Embryonic facial prominence (tissue), 1 donor: Measurements from ENCODE around the gene DENND4A.

Experiments
- DNase-seq: peaks from one replicate; pipeline ENCODE4 v3.0.0-alpha.2; 2016; ENCODE audit errors: extremely low spot score

The DENND4A gene

DNA sequence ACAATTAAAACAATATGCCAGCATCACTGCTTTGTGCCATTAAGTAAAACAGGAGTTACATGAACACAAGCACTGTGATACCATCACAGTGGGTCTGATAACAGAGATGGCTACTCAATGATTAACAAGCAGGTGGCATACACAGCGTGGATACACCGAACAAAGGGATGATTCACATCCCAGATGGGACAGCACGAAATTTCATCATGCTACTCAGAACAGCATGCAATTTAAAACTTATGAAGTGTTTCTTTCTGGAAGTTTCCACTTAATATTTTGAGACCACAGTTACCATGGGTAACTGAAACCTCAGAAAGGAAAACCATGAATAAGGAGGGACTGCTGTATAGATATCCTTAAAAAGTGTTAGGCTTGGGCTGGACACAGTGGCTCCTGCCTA is 125.8 kb downstream of the DENND4A start:
- DNase-seq: no peak

DNA sequence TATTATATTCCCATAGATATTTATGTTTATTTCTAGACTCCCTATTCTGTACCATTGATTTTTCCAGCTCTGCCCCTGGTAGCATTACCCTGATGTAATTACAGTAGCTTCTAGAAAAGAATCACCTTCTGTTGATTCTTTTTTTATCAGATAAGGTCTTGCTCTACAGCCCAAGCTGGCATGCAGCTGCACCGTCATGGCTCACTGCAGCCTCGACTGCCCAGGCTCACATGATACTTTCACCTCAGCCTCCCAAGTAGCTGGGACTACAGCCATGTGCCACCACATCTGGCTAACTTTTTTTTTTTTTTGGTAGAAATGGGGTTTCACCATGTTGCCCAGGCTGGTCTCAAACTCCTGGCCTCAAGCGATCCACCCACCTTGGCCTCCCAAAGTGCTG is 128.6 kb downstream of the DENND4A start:
- DNase-seq: no peak

GRCh38 chr15:65660927-65661326 is 131.2 kb downstream of the DENND4A start:
- no peak for DNase-seq

GRCh38 chr15:65659502-65660052 is 132.5 kb downstream of the DENND4A start:
- no peak for DNase-seq

GRCh38 chr15:65655457-65655856 is 136.6 kb downstream of the DENND4A start:
- no peak for DNase-seq

GRCh38 chr15:65655026-65655425 is 137.1 kb downstream of the DENND4A start:
- DNase-seq: no peak

DNA sequence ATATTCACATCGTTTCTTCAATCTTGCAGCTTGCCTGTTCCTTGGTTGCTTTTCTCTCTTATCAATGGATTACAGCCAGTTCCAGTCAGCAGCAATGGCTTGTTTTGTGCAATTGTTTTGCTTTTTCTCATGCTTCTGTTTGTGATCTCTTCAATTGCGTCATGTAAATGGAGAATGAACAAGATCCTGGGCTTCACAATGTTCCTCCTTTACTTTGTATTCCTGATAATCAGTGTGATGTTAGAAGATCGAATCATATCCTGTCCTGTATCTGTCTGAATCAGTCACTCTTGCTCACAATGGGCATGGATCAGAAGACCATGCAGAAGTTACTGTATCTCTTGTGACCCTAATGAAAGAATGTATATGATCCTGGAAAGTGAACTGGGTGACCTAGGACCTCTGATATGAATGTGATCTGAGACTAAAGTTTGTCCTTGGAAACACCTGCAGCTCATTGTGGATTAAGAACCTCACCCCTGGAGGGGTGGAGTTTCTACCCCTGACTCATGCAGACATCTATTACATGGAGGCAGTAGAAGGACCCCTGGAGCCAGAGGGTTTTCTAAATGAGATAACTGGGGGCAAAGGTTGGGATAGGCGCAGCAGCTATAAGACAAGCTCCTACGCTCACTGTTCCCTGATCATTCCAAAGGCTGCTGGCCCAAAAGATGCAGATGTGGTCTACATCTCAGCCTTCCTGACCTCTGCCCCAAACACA is 138.1 kb downstream of the DENND4A start:
- no peak for DNase-seq

DNA sequence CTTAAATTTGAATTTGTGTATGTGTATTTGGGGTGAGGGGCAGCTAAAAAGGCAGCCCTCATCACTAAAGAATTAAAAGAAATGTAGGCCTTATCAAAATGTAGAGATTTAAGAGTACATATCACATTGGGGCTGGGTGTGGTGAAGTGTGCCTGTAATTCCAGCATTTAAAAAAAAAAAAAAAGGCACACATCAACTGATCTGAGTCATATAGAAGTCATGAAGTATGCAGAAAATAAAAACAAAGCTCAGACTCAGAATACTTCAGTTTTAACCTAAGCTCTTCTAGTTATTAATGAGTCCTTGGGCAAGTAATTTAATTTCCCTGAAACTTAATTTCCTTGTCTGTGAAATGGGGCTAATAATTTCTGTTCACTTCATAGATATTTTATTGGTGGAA is 138.8 kb downstream of the DENND4A start:
- no peak for DNase-seq

- no peak for DNase-seq
Measured at GRCh38 chr15:65651831-65652749, 140.0 kb downstream of the DENND4A start.

- DNase-seq: no peak
Measured at GRCh38 chr15:65651042-65651322, 141.1 kb downstream of the DENND4A start.

DNA sequence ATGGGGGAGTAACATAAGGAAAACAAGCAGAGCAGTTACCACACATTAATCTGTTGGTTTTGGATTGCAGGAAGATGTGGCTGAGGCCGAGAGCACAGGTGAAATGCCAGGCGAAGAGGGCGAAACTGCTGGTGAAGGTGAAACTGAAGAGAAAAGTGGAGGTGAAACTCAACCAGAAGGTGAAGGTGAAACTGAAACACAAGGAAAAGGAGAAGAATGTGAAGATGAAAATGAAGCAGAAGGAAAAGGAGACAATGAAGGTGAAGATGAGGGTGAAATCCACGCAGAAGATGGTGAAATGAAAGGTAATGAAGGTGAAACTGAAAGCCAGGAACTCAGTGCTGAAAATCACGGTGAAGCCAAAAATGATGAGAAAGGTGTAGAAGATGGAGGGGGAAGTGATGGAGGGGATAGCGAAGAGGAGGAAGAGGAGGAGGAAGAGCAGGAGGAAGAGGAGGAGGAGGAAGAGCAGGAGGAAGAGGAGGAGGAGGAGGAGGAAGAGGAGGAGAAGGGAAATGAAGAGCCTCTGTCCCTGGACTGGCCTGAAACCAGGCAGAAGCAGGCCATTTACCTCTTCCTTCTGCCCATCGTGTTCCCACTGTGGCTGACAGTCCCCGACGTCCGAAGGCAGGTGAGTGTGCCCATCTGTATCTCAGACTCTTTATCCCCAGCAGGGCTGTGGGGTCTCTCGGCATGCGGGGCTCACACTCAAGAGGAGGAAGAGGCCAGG is 141.6 kb downstream of the DENND4A start:
- no peak for DNase-seq

- DNase-seq: no peak
Measured at GRCh38 chr15:65646486-65646885, 145.6 kb downstream of the DENND4A start.

DNA sequence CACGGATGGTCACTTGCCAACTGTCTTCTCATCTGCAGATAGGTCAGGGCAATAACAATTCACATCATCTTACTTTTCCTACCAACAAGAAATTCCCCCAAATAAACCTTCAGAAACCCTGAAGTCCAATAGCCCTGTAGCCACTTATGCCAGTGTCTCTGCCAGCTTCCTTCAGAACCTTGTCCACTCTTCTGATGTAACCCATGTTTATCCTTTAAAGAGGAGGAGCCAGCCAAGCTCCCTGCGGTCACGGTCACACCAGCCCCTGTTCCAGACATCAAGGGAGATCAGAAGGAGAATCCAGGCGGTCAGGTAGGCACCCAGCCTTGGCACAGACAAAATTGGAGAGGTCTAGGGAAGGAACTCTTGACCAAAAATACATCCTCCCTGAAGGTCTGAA is 146.7 kb downstream of the DENND4A start:
- no peak for DNase-seq

- no peak for DNase-seq
Measured at GRCh38 chr15:65644282-65644681, 147.8 kb downstream of the DENND4A start.

- no peak for DNase-seq
Measured at GRCh38 chr15:65642594-65642993, 149.5 kb downstream of the DENND4A start.

DNA sequence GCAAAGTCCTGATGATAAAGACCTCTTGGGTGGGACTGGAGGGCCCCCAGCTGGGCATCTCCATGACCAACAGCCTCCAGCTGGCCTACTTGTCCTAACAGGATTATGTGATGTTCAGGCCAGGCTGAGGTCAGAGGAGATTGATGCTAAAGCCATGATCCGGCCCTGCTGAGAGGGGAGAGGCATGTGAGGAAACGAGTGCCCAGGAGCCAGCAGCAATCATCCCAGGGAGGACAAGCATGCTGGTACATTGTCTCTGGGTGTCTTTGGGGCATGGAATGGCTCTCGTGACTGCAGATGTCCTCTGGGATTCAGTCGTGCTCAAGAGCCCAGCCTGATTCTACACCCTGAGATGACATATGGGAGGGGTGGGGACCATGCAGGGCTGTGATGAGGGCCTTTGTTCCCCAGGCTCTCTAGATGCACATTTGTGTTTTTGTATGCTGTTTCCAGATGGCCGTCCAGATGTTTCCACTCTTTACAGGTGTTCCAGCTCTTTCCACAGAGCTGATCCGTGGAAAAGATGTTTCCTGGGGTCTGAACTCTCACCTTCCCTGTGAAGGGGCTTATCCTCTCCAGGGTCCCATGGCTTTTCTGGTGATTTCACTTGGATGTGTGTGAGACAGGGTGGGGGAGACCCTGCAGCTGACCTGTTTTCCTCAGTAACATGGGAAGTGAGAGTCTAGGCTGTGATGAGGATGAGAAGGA is 150.2 kb downstream of the DENND4A start:
- DNase-seq: no peak

GRCh38 chr15:65639509-65639908 is 152.6 kb downstream of the DENND4A start:
- no peak for DNase-seq

DNA sequence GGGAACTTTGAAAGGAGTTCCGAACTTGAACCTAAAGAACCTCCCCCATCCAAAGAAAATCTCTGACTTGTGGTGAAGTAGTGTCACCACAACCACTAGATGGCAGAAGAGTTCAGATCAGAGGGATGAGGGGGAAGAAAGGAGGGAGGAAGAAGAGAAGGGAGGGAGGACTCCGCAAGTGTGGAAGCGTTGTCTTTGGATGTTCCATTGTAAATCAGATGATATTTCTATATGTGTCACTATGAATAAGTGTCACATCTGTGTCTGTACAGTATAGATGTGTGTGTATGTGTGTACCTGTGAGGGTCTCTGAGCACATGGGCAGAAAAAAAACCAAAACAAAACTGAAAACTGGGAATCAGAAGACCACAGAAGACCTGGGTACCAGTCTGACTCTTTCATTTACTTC is 153.4 kb downstream of the DENND4A start:
- DNase-seq: peak; percentile 92

GRCh38 chr15:65638109-65638508 is 154.0 kb downstream of the DENND4A start:
- DNase-seq: no peak

GRCh38 chr15:65634356-65634755 is 157.7 kb downstream of the DENND4A start:
- no peak for DNase-seq

DNA sequence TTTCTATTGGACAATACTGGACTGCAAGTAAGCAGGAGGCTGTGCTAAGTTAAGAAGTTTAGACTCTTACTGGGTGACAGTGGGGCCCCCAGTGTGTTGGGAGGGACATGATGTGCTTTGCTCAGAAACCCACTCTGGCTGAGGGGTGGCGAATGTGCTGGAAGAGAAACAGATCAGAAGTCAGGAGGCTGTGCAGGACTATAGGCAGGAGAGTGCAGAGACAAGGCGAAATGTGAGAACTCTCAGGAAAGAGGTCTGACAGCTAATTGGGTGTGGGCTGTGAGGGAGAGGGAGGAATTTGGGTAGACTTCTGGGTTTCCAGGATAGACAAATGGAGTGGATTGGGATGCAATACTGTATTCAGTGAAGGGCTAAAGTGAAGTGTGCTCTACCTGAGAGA is 158.3 kb downstream of the DENND4A start:
- no peak for DNase-seq
